NCI-H1694 (cell line): ENCODE results near the gene MAGEA2.
A peak's percentile ranks its signal among the peaks of the same experiment; 100 is the strongest.
"Not testable (repeated sequence)": the region's sequence is repeated elsewhere in the genome, so short reads cannot be mapped to it uniquely, and the experiment has no call there.

ENCODE experiments used
- DNase-seq: peaks from one replicate; lab custom pipeline; 2025; lab: John Stamatoyannopoulos, UW

MAGEA2 gene

GRCh38 chrX:152753686-152754650 is at the start of gene MAGEA2:
TSS of gene MAGEA2 (minus strand) at chrX:152753842. CDS start at chrX:152751363, 2,479 bp downstream.
- not testable (repeated sequence) for DNase-seq

- DNase-seq: no peak
Measured at GRCh38 chrX:152798945-152799344, 45.3 kb upstream of the MAGEA2 start.

- DNase-seq: not testable (repeated sequence)
Measured at GRCh38 chrX:152787062-152787461, 33.4 kb upstream of the MAGEA2 start.

- not testable (repeated sequence) for DNase-seq
Measured at GRCh38 chrX:152769549-152770289, 16.1 kb upstream of the MAGEA2 start, which contains the start of gene MAGEA6. TSS of gene MAGEA6 (minus strand) at chrX:152769689. CDS start at chrX:152767650, 2,039 bp downstream.

GRCh38 chrX:152766562-152766961 is 12.9 kb upstream of the MAGEA2 start:
- DNase-seq: not testable (repeated sequence)

- DNase-seq: not testable (repeated sequence)
Measured at GRCh38 chrX:152761582-152761981, 7.9 kb upstream of the MAGEA2 start.

GRCh38 chrX:152759544-152759943 is 5.9 kb upstream of the MAGEA2 start:
- DNase-seq: not testable (repeated sequence)

- DNase-seq: not testable (repeated sequence)
Measured at GRCh38 chrX:152758918-152759317, 5.3 kb upstream of the MAGEA2 start, which contains the start of gene CSAG3. TSS of gene CSAG3 (plus strand) at chrX:152759218.

- DNase-seq: not testable (repeated sequence)
Measured at GRCh38 chrX:152754871-152755270, 1.2 kb upstream of the MAGEA2 start.

GRCh38 chrX:152738560-152738959 is 15.1 kb downstream of the MAGEA2 start:
- DNase-seq: no peak

- DNase-seq: not testable (repeated sequence)
Measured at GRCh38 chrX:152736528-152736927, 17.1 kb downstream of the MAGEA2 start.

- DNase-seq: no peak
Measured at GRCh38 chrX:152735860-152736511, 17.7 kb downstream of the MAGEA2 start.

- DNase-seq: no peak
Measured at GRCh38 chrX:152735101-152735500, 18.5 kb downstream of the MAGEA2 start.

GRCh38 chrX:152734143-152734858 is 19.3 kb downstream of the MAGEA2 start:
- DNase-seq: not testable (repeated sequence)

GRCh38 chrX:152733261-152733975 is 20.2 kb downstream of the MAGEA2 start, which contains the start of the genes CSAG1 and MAGEA12:
TSS of gene CSAG1 (minus strand) at chrX:152733721. CDS start at chrX:152732460, 1,261 bp downstream.
TSS of gene MAGEA12 (plus strand) at chrX:152733757. CDS start at chrX:152736162, 2,405 bp downstream.
- DNase-seq: peak; percentile 75

GRCh38 chrX:152725409-152725808 is 28.2 kb downstream of the MAGEA2 start:
- no peak for DNase-seq

- DNase-seq: not testable (repeated sequence)
Measured at GRCh38 chrX:152713815-152714787, 39.5 kb downstream of the MAGEA2 start, which contains the start of gene MAGEA2B. TSS of gene MAGEA2B (plus strand) at chrX:152714628. CDS start at chrX:152717107, 2,479 bp downstream.

GRCh38 chrX:152713195-152713594 is 40.4 kb downstream of the MAGEA2 start:
- not testable (repeated sequence) for DNase-seq

GRCh38 chrX:152709173-152709572 is 44.5 kb downstream of the MAGEA2 start, which contains the start of gene CSAG2:
TSS of gene CSAG2 (minus strand) at chrX:152709273. CDS start at chrX:152709112, 161 bp downstream.
- DNase-seq: not testable (repeated sequence)
